WI38 (cell line): ENCODE measurements around the gene FAM184B.

Source experiments
- H3K4me3 ChIP-seq: 2 replicates; pipeline ENCODE4 v1.5.1; 2011; ENCODE audit warnings: low read depth, mild to moderate bottlenecking, control low read depth, low read length
- CTCF ChIP-seq: IDR thresholded peaks from 2 replicates; pipeline ENCODE4 v1.5.1; 2012; ENCODE audit warnings: low read depth, mild to moderate bottlenecking, control low read depth, low read length

FAM184B gene

GRCh38 chr4:17654701-17655100 lies 126.7 kb downstream of the FAM184B start:
- no peak for TF ChIP-seq CTCF
- H3K4me3 ChIP-seq, result no peak overlapping the region

- no peak overlapping the region for H3K4me3 ChIP-seq
- TF ChIP-seq CTCF, result no peak
Measured at GRCh38 chr4:17650406-17650805, 131.0 kb downstream of the FAM184B start.

GRCh38 chr4:17647927-17648326 lies 133.5 kb downstream of the FAM184B start:
- H3K4me3 ChIP-seq, result no peak overlapping the region
- no peak for TF ChIP-seq CTCF

- no peak overlapping the region for H3K4me3 ChIP-seq
- no peak for TF ChIP-seq CTCF
Measured at GRCh38 chr4:17647176-17647806, 134.1 kb downstream of the FAM184B start.

GRCh38 chr4:17646693-17647092 lies 134.7 kb downstream of the FAM184B start:
- H3K4me3 ChIP-seq, result no peak overlapping the region
- no peak for TF ChIP-seq CTCF

- no peak overlapping the region for H3K4me3 ChIP-seq
- TF ChIP-seq CTCF, result no peak
Measured at GRCh38 chr4:17642398-17642783, 139.0 kb downstream of the FAM184B start.

GRCh38 chr4:17639136-17639535 lies 142.3 kb downstream of the FAM184B start:
- no peak for TF ChIP-seq CTCF
- H3K4me3 ChIP-seq, result no peak overlapping the region
